T-helper 2 cell treated with Interferon-gamma antibody and Interleukin-4, amounts not matched to agents 5 μg/mL and 100 μg/mL, for 36 hours (primary cell): ENCODE measurements around the gene FBXL19.

Experiments used
- DNase-seq: peaks from one replicate; pipeline ENCODE4 v3.0.0; 2021; ENCODE audit warnings: low spot score
- H3K27ac Mint-ChIP-seq: one replicate; pipeline ENCODE4 v1.8.0; 2021; ENCODE audit warnings: mild to moderate bottlenecking, mixed read lengths
- H3K27me3 Mint-ChIP-seq: one replicate; pipeline ENCODE4 v1.8.0; 2021; ENCODE audit warnings: low read depth, mixed read lengths
- H3K36me3 Mint-ChIP-seq: one replicate; pipeline ENCODE4 v1.8.0; 2021; ENCODE audit warnings: low read depth, mixed read lengths
- H3K4me1 Mint-ChIP-seq: one replicate; pipeline ENCODE4 v1.8.0; 2021; ENCODE audit warnings: low read depth, mixed read lengths
- H3K4me3 Mint-ChIP-seq: one replicate; pipeline ENCODE4 v1.8.0; 2022; ENCODE audit warnings: mild to moderate bottlenecking, moderate library complexity, mixed read lengths
- H3K9me3 Mint-ChIP-seq: one replicate; pipeline ENCODE4 v1.8.0; 2021; ENCODE audit warnings: mixed read lengths

FBXL19 gene

GRCh38 chr16:30983289-30983889, 60.0 kb downstream of the FBXL19 start:
- peaks cover 3% of the 10 kb centered on the region for H3K4me1 Mint-ChIP-seq
- no peak overlapping the region for H3K27ac Mint-ChIP-seq
- H3K36me3 Mint-ChIP-seq: peaks cover 24% of the 10 kb centered on the region
- H3K9me3 Mint-ChIP-seq: no peaks in the 10 kb centered on the region
- DNase-seq: no peak
- no peaks in the 10 kb centered on the region for H3K27me3 Mint-ChIP-seq
- no peak overlapping the region for H3K4me3 Mint-ChIP-seq

- Mint-ChIP-seq H3K9me3 (no peaks in the 10 kb centered on the region), H3K4me3 (no peak overlapping the region), H3K36me3 (peaks cover 20% of the 10 kb centered on the region), H3K4me1 (peaks cover 3% of the 10 kb centered on the region), H3K27me3 (no peaks in the 10 kb centered on the region), H3K27ac (no peak overlapping the region)
- DNase-seq: no peak
Observed at GRCh38 chr16:30983898-30984610, 60.7 kb downstream of the FBXL19 start.

GRCh38 chr16:30984669-30985400, 61.5 kb downstream of the FBXL19 start, which contains the start of gene HSD3B7:
TSS of gene HSD3B7 (plus strand) at chr16:30985207. CDS start at chr16:30985659, 452 bp downstream.
- Mint-ChIP-seq H3K4me1 (peaks cover 3% of the 10 kb centered on the region), H3K27ac (peak within 1 kb of the TSS; percentile 41), H3K4me3 (peak within 1 kb of the TSS; percentile 5), H3K36me3 (peaks cover 20% of the 10 kb centered on the region), H3K9me3 (no peaks in the 10 kb centered on the region), H3K27me3 (no peaks in the 10 kb centered on the region)
- DNase-seq: peak; percentile 72

DNA sequence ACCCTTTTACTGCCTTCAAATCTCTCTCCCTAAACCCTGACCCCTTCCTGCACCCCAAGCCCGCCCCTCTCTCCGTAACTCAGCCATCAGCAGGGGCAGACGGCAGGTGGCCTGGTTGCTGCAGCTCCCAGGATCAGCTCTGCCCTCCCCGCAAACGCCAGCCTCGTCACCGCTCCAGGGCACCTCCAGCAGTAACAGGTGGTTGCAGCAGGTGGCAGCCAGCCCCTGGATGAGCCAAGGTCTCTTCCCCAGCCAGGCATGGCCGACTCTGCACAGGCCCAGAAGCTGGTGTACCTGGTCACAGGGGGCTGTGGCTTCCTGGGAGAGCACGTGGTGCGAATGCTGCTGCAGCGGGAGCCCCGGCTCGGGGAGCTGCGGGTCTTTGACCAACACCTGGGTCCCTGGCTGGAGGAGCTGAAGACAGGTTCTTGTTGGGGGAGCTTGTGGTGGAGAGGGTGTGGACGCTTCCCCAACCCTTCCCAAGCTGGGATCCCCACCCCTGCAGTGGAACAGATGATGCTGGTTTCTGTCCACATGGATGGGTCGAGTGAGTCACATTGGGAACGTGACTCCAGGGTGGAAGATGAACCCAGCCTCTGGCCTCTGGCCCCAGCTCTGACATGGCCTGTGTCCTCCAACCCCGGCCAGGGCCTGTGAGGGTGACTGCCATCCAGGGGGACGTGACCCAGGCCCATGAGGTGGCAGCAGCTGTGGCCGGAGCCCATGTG, 62.2 kb downstream of the FBXL19 start:
- H3K4me3 Mint-ChIP-seq: peak overlapping the region; percentile 5
- no peaks in the 10 kb centered on the region for H3K9me3 Mint-ChIP-seq
- peaks cover 3% of the 10 kb centered on the region for H3K4me1 Mint-ChIP-seq
- no peak for DNase-seq
- H3K27me3 Mint-ChIP-seq: no peaks in the 10 kb centered on the region
- H3K36me3 Mint-ChIP-seq: peaks cover 20% of the 10 kb centered on the region
- peak overlapping the region; percentile 41 for H3K27ac Mint-ChIP-seq

DNA sequence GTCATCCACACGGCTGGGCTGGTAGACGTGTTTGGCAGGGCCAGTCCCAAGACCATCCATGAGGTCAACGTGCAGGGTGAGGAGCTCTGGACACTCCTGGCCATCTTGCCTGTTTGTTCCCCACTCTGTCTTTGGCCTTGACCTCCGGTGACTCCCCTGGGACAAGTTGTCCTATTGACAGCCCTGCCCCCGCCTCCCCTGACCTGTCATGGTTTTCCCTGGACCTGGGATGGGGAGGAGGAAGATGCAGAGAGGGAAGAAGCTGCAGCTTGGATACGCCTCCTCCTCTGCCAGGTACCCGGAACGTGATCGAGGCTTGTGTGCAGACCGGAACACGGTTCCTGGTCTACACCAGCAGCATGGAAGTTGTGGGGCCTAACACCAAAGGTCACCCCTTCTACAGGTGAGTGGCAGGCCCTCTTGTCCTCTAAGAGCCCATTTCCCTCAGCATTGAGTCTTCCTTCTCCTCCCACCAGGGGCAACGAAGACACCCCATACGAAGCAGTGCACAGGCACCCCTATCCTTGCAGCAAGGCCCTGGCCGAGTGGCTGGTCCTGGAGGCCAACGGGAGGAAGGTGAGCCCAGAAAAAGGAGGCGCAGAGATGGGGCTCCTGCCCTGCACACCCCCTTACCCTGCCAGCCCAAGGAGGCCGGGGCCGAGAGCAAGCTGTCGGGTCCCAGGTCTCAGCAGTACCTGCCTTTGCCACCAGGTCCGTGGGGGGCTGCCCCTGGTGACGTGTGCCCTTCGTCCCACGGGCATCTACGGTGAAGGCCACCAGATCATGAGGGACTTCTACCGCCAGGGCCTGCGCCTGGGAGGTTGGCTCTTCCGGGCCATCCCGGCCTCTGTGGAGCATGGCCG, 63.0 kb downstream of the FBXL19 start:
- Mint-ChIP-seq H3K36me3 (peaks cover 16% of the 10 kb centered on the region), H3K27me3 (no peaks in the 10 kb centered on the region), H3K4me3 (no peak overlapping the region), H3K27ac (no peak overlapping the region), H3K4me1 (peaks cover 3% of the 10 kb centered on the region), H3K9me3 (no peaks in the 10 kb centered on the region)
- DNase-seq: no peak

DNA sequence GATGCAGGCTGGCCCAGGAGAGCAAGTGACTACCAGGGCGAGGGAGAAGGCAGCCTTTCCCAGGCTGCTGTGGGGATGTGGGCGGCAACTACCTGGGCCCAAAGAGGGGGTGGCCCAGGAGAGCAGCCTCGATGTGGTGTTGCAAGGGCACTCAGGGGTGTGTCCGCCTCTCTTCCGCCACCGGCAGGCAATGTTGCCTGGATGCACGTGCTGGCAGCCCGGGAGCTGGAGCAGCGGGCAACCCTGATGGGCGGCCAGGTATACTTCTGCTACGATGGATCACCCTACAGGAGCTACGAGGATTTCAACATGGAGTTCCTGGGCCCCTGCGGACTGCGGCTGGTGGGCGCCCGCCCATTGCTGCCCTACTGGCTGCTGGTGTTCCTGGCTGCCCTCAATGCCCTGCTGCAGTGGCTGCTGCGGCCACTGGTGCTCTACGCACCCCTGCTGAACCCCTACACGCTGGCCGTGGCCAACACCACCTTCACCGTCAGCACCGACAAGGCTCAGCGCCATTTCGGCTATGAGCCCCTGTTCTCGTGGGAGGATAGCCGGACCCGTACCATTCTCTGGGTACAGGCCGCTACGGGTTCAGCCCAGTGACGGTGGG, 64.3 kb downstream of the FBXL19 start:
- H3K4me3 Mint-ChIP-seq: no peak overlapping the region
- H3K27ac Mint-ChIP-seq: no peak overlapping the region
- H3K9me3 Mint-ChIP-seq: no peaks in the 10 kb centered on the region

GRCh38 chr16:30989469-30990047, 66.2 kb downstream of the FBXL19 start:
- H3K4me1 Mint-ChIP-seq: peaks cover 8% of the 10 kb centered on the region
- no peak overlapping the region for H3K27ac Mint-ChIP-seq
- no peak for DNase-seq
- peaks cover 3% of the 10 kb centered on the region for H3K36me3 Mint-ChIP-seq
- no peaks in the 10 kb centered on the region for H3K9me3 Mint-ChIP-seq
- no peak overlapping the region for H3K4me3 Mint-ChIP-seq
- H3K27me3 Mint-ChIP-seq: no peaks in the 10 kb centered on the region

More for the DNA sequence above, 64.3 kb downstream of the FBXL19 start:
- H3K4me1 Mint-ChIP-seq: peaks cover 4% of the 10 kb centered on the region
- peaks cover 8% of the 10 kb centered on the region for H3K36me3 Mint-ChIP-seq
- H3K27me3 Mint-ChIP-seq: no peaks in the 10 kb centered on the region
- DNase-seq: no peak

DNA sequence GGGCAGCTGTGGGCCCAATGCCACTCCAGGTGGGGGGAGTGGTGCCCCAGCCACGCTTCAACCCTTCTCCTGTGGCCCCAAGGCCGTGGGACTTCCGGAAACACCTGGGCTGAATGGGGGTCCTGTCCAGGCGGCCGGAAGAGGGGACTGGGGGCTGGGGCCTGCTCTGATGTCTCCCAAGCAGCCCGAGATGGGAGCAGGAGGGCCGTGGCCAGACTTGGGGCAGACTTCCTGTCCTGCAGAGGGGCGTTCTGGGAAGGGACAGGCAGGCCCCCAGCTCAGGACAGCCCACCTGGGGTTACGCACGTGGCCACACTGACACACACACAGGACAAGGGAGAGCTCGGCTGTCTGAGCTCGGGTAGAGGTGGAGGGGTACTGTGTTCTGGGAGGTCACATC, 66.7 kb downstream of the FBXL19 start:
- no peak overlapping the region for H3K27ac Mint-ChIP-seq
- H3K36me3 Mint-ChIP-seq: peaks cover 3% of the 10 kb centered on the region

GRCh38 chr16:30991052-30991451, 67.7 kb downstream of the FBXL19 start:
- H3K9me3 Mint-ChIP-seq: no peaks in the 10 kb centered on the region
- no peak overlapping the region for H3K27ac Mint-ChIP-seq
- H3K27me3 Mint-ChIP-seq: no peaks in the 10 kb centered on the region
- no peak overlapping the region for H3K4me3 Mint-ChIP-seq
- no peak for DNase-seq
- peaks cover 3% of the 10 kb centered on the region for H3K36me3 Mint-ChIP-seq
- peaks cover 6% of the 10 kb centered on the region for H3K4me1 Mint-ChIP-seq

More for the DNA sequence above, 66.7 kb downstream of the FBXL19 start:
- Mint-ChIP-seq H3K27me3 (no peaks in the 10 kb centered on the region), H3K4me1 (peaks cover 8% of the 10 kb centered on the region), H3K4me3 (no peak overlapping the region), H3K9me3 (no peaks in the 10 kb centered on the region)
- no peak for DNase-seq

GRCh38 chr16:30992276-30992780, 69.0 kb downstream of the FBXL19 start:
- no peaks in the 10 kb centered on the region for H3K36me3 Mint-ChIP-seq
- H3K27me3 Mint-ChIP-seq: no peaks in the 10 kb centered on the region
- H3K4me3 Mint-ChIP-seq: no peak overlapping the region
- H3K4me1 Mint-ChIP-seq: peaks cover 12% of the 10 kb centered on the region
- H3K9me3 Mint-ChIP-seq: no peaks in the 10 kb centered on the region
- no peak for DNase-seq
- no peak overlapping the region for H3K27ac Mint-ChIP-seq

GRCh38 chr16:30992931-30993816, 69.8 kb downstream of the FBXL19 start:
- no peak for DNase-seq
- no peak overlapping the region for H3K4me3 Mint-ChIP-seq
- no peaks in the 10 kb centered on the region for H3K9me3 Mint-ChIP-seq
- H3K27ac Mint-ChIP-seq: no peak overlapping the region
- H3K27me3 Mint-ChIP-seq: no peaks in the 10 kb centered on the region
- H3K4me1 Mint-ChIP-seq: peaks cover 12% of the 10 kb centered on the region
- H3K36me3 Mint-ChIP-seq: no peaks in the 10 kb centered on the region

DNA sequence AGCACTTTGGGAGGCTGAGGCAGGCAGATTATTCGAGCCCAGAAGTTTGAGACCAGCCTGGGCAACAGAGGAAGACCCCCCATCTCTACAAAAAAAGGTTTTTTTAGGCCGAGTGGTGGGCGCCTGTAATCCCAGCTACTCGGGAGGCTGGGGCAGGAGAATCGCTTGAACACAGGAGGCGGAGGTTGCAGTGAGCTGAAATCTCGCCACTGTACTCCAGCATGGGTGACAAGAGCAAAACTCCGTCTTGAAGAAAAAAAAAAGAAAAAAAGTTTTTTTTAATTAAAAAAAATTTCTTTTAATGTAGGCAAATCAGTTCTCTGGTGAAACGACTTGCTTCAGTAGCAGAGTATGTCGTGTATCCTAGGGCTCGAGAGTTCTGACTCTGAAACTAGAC, 72.6 kb downstream of the FBXL19 start:
- Mint-ChIP-seq H3K9me3 (no peaks in the 10 kb centered on the region), H3K4me3 (peak overlapping the region; percentile 48), H3K27ac (no peak overlapping the region), H3K4me1 (peaks cover 12% of the 10 kb centered on the region), H3K27me3 (peaks cover 4% of the 10 kb centered on the region), H3K36me3 (no peaks in the 10 kb centered on the region)
- DNase-seq: no peak
